Myocyte (in vitro differentiated cells): ENCODE measurements around the gene NR2F2. TPM values are rescaled to one million over a fixed set of nuclear protein-coding genes. Genes with fewer than 3 reads are reported as not detected.

Experiments used
- DNase-seq: peaks from one replicate; pipeline ENCODE4 v3.0.0-alpha.2; 2012; ENCODE audit warnings: low read depth
- polyA plus RNA-seq: library from polyadenylated mRNA; unstranded; fragments of >200 nt; gene quantifications from one replicate; pipeline ENCODE4 v1.2.1, GENCODE V29; 2012; ENCODE audit warnings: missing spikeins
- total RNA-seq: library from RNA; depleted of rRNA; stranded (reverse); fragments of >200 nt; gene quantifications from 2 replicates; pipeline ENCODE4 v1.2.3, GENCODE V29; 2014

Gene NR2F2
- total RNA-seq: 6.5 and 8.7 TPM in 2 replicates
- polyA plus RNA-seq: 45.5 TPM

- DNase-seq: peak; percentile 98
These were observed at the start of gene NR2F2 for GRCh38 chr15:96330450-96331143. Gene NR2F2 (plus strand): TSS chr15:96330700. CDS start chr15:96332106, 1,406 bp downstream.

- DNase-seq: peak; percentile 97
These were observed 45.2 kb upstream of the NR2F2 start for GRCh38 chr15:96285305-96285704.

GRCh38 chr15:96285729-96286254 is 44.7 kb upstream of the NR2F2 start:
- DNase-seq: peak; percentile 59

DNA sequence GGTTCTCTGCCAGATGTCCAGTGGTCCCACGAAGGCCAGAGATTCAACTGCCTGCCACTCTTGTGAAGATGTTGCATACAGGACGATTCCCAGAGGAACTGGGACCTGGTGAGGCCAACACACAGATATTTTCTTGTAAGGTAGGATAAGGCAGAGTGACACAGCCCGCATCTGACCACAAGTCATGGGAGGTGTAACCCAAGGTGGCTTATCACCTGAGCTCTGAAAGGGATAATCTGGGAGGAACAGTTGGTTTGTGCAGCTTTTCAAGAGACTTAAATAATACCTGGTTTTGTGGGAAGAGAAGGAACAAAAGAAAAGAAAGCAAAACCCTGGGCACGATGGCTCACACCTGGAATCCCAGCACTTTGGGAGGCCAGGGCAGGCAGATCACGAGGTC is 39.8 kb upstream of the NR2F2 start:
- no peak for DNase-seq

GRCh38 chr15:96292635-96293034 is 37.9 kb upstream of the NR2F2 start:
- DNase-seq: no peak

- DNase-seq: no peak
These were observed 37.1 kb upstream of the NR2F2 start for GRCh38 chr15:96293441-96293840.

DNA sequence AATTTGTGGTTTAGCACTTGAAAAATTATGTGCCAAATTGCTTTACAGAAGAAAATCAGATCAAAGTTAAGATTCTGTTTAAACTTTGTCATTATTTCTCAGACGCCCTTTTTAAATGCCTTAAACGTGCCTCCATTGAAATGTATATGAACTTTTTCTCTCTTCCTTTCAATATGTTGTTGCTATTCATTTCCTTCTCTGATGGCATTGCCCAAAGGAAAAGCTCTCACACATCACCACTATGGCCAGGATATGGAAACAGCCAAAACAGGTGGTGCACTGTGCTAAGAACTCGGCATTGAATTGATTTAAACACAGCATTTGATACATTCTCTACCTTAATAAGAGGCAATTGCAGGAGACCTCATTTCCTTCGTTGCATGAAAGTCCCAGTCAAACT is 35.7 kb upstream of the NR2F2 start:
- no peak for DNase-seq

DNA sequence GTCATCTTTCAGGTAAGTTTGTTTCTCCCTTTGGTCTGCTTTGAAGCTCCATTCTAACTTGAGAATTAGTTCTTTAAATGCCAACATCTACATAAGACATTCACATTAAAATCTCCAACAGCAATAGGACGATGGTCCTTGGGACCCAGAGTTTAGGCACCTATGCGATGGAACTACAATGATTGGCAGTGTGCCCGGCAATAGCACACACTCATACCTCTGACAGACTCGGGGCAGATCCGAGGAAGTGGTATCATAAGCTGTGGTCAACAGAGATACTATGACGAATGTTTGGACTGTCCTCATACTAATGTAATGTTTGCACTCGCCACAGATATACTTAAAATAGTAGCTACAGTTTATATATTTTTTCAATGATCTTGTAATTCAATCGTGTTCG is 34.2 kb upstream of the NR2F2 start:
- peak; percentile 50 for DNase-seq

- DNase-seq: no peak
These were observed 32.7 kb upstream of the NR2F2 start for GRCh38 chr15:96297783-96298182.

DNA sequence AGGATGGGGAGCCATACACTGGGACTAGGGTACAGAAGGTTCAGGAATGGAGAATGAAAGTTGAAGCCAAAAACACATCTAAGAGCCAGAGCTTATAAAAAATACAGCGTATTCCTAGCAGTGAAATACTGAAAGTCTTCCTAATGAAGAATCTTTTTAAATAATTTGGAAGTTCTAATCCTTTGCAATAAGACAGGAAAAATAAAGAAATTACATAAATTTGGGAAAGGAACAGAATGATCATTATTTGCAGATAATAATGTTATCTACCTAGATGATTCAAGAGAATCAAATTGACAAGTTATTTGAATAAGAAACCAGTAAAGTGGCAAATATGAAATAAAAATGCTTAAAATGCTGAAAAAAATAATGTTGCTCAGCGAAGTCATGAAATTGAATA is 32.3 kb upstream of the NR2F2 start:
- no peak for DNase-seq

GRCh38 chr15:96300836-96301235 is 29.7 kb upstream of the NR2F2 start:
- peak; percentile 54 for DNase-seq

- DNase-seq: no peak
These were observed 26.9 kb upstream of the NR2F2 start for GRCh38 chr15:96303503-96304056.

DNA sequence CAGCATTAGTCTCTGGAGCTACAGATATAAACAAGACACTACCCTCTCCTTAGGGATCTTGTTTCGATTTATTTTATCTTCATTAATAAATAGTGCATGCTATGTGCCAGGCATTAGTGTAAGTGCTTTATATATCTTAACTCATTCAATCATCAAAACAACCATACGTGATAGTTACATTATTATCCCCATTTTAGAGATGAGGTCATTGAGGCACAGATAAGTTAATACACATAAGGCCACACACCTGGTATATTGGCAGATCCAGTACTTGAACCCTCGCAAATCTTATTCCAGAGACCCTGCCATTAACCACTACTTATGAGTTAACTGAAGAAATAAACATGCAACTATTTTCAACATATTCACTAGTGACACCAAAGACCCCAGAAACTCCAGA is 25.7 kb upstream of the NR2F2 start:
- DNase-seq: no peak

GRCh38 chr15:96306321-96306720 is 24.2 kb upstream of the NR2F2 start:
- no peak for DNase-seq

DNA sequence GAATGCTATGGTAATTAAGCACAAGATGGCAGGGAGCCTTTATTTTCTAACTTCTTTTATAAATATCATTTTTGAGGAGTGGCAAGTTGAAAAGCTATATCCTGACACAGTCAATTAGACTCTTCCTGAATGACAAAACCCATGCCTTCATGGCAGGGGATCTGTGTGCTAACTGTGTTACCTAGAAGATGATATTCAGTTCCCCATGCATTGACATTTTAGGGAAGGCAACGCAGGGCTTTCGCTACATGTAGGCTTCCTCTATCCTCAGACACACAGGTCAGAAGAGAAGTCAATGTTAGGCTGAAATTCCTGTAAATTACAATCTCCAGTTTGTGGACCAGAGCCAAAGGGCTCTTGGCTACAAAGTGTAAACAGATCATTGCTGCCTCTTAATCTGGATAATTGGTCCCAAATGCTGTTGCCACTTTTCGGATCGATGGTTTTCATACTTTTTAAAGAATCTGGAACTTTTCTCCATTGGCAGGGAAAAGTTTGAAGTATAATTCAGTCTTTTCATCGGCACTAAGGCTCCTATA is 22.6 kb upstream of the NR2F2 start:
- no peak for DNase-seq

DNA sequence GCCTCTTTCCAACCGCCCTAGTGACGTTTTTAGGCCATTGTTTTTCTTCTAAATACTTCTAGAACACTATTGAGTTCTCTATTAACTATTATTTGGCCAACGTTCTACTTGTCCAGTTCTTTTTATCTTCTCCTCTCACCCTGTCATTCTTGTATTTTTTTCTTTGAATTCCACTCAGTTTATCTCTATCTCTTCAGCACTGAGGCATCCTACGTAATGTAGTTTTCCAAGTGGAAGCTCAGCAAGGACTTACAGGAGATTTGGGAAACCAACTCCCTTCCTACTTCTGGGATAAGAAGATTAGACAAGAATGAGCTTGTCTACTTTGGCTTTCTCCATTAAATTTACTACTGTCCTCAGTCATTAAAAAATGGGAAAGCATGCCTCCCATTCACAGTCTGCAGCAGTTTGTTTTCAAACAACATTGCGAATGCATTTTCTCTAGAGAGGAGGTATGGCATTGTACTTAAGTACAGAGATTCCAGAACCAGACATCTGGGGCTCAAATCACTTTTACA is 21.3 kb upstream of the NR2F2 start:
- DNase-seq: no peak

DNA sequence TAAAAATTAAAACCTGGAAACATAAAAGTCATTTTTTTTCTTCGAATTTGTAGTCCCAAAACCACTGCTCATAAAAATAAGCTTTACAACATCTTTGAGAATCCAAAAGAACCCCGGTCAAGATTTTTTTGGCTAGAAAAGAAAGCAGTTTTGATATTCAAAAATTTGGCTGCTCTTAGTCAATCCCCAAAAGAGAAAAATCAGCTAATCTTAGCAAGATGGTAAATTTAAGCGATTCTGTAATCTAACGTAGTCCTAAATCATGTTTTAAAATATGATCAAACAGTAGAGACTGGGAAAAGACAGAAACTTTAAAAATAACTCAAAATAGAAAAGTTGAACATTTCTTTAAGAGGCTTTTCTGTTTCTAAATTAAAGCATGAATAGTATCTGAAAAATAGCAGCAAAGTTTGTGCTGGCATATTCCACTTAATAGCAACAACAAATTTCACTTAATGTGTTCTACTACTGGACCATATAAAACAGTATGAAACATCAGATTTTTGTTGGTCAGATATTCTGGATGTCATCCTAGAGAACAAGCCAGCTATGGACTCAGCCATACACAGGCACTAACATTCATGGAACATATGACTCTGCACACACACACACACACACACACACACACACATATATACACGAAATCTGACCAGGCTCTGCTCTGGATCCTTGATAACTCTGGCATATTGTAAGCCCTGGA is 19.1 kb upstream of the NR2F2 start:
- DNase-seq: no peak

DNA sequence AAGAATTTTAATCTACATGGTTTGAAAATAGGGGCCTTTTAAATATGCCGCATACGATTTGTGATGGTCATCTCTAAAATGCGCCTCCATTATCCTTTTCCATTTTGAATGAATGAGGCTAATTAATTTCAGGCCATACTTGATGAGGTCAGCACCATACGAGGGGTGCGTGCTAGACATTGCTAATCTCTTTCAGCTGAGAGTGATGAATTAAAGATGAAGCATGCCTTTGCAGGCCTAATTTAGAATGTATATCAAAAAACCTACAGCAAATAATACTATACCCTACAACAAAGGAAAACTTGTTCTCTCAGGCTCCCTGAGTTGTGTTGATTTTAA is 18.6 kb upstream of the NR2F2 start:
- no peak for DNase-seq

DNA sequence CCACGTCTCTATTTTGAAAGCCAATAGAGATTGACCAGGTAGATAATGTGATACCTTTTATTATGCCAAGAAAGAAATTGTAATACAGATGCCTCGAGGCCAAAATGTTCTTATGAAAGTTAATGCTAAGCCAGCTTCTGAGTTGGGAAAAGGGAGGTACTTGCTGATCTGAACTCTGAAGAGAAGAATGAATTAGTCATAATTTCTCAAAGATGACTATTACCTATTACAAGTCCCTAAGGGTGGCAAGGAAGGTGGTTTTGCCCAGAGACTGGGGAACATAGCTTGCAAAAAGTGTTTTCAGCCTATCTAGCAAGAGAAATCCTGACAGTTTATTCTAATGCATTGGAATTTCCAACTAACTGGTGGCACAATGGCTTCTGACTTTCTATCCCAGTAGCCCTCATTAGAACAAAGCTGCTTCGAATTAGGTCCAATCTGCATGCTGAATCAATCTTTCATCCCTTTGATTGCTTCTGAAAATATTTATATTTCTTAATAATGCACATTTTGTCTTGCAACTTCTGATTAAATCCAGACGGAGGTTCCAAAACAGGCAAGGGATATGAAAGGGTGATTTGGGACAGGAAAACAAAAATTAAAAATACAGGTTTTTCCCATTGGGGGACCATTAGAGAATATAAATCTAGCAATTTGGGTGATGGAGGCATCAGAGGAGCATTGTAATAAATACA is 17.7 kb upstream of the NR2F2 start:
- no peak for DNase-seq

- no peak for DNase-seq
These were observed 16.0 kb upstream of the NR2F2 start for GRCh38 chr15:96314518-96314917.

GRCh38 chr15:96314963-96315362 is 15.5 kb upstream of the NR2F2 start:
- no peak for DNase-seq
